ENCODE measurements around the gene CC2D2A.

Gene CC2D2A

GRCh38 chr4:15443371-15444160 lies 26.1 kb upstream of the CC2D2A start:
- Histone ChIP-seq H3K36me3 (no peaks in the 10 kb centered on the region), H3K27me3 (ENCODE audit: insufficient read depth, low read depth, severe bottlenecking) (no peaks in the 10 kb centered on the region), H3K27ac (no peak overlapping the region), H3K9me3 (ENCODE audit: severe bottlenecking) (no peaks in the 10 kb centered on the region), H3K4me3 (ENCODE audit: low read depth, low read length) (no peak overlapping the region)
- TF ChIP-seq CTCF (IDR thresholded peaks at IDR 0.05; ENCODE audit: low read depth, low read length) = no peak
- DNase-seq = no peak

- H3K27ac ChIP-seq = no peak overlapping the region
- no peaks in the 10 kb centered on the region for H3K36me3 ChIP-seq
- no peak overlapping the region for H3K4me3 ChIP-seq (ENCODE audit: low read depth, low read length)
- DNase-seq = no peak
- TF ChIP-seq CTCF (IDR thresholded peaks at IDR 0.05; ENCODE audit: low read depth, low read length) = no peak
- no peaks in the 10 kb centered on the region for H3K9me3 ChIP-seq (ENCODE audit: severe bottlenecking)
- H3K27me3 ChIP-seq (ENCODE audit: insufficient read depth, low read depth, severe bottlenecking) = no peaks in the 10 kb centered on the region
Measured at GRCh38 chr4:15444276-15444675, 25.4 kb upstream of the CC2D2A start.

- H3K27ac ChIP-seq = no peak overlapping the region
- no peaks in the 10 kb centered on the region for H3K36me3 ChIP-seq
- H3K9me3 ChIP-seq (ENCODE audit: severe bottlenecking) = no peaks in the 10 kb centered on the region
- no peak for TF ChIP-seq CTCF (IDR thresholded peaks at IDR 0.05; ENCODE audit: low read depth, low read length)
- H3K4me3 ChIP-seq (ENCODE audit: low read depth, low read length) = no peak overlapping the region
- DNase-seq = no peak
- H3K27me3 ChIP-seq (ENCODE audit: insufficient read depth, low read depth, severe bottlenecking) = no peaks in the 10 kb centered on the region
Measured at GRCh38 chr4:15444879-15445547, 24.7 kb upstream of the CC2D2A start.

- Histone ChIP-seq H3K9me3 (ENCODE audit: severe bottlenecking) (no peaks in the 10 kb centered on the region), H3K4me3 (ENCODE audit: low read depth, low read length) (no peak overlapping the region), H3K27ac (no peak overlapping the region), H3K36me3 (no peaks in the 10 kb centered on the region), H3K27me3 (ENCODE audit: insufficient read depth, low read depth, severe bottlenecking) (no peaks in the 10 kb centered on the region)
- DNase-seq = no peak
- TF ChIP-seq CTCF (IDR thresholded peaks at IDR 0.05; ENCODE audit: low read depth, low read length) = no peak
Measured at GRCh38 chr4:15451181-15451865, 18.4 kb upstream of the CC2D2A start.

- no peaks in the 10 kb centered on the region for H3K36me3 ChIP-seq
- H3K27ac ChIP-seq = no peak overlapping the region
- H3K4me3 ChIP-seq (ENCODE audit: low read depth, low read length) = no peak overlapping the region
- DNase-seq = no peak
- H3K9me3 ChIP-seq (ENCODE audit: severe bottlenecking) = no peaks in the 10 kb centered on the region
- TF ChIP-seq CTCF (IDR thresholded peaks at IDR 0.05; ENCODE audit: low read depth, low read length) = no peak
- no peaks in the 10 kb centered on the region for H3K27me3 ChIP-seq (ENCODE audit: insufficient read depth, low read depth, severe bottlenecking)
Measured at GRCh38 chr4:15451866-15452765, 17.6 kb upstream of the CC2D2A start.
